ENCODE data around the gene LRFN5. TPM values are rescaled to one million over a fixed set of nuclear protein-coding genes. Genes with fewer than 3 reads are reported as not detected.

LRFN5 gene
- total RNA-seq, 1 experiment from 2014 or later, result 1.3 TPM

DNA sequence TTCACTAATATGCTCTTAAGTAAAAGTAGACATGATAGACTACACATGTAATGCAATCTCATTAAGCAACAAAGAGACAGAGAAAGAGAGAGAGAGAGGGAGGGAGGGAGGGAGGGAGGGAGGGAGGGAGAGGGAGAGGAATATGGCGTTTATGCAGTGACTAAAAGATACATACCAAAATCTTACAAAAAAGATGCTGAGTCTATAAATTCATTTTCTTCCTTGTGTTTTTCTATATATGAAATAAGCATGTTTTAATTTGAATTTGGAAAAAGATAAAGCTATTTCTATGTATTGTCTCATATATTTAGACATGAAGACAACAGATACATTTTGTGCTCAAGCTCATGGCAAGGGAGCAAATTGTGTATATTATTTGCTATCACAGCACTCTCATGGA, 44.1 kb downstream of the LRFN5 start:
- no peak overlapping the region for H3K4ac ChIP-seq (ENCODE audit: low read depth, low read length)
- no peaks in the 10 kb centered on the region for H3K9me3 Mint-ChIP-seq
- no peak overlapping the region for H2BK120ac ChIP-seq (ENCODE audit: low read depth, low read length, poor library complexity, severe bottlenecking)
- no CpG with 5 or more reads among the region's 1 CpG for WGBS (ENCODE audit: extremely low coverage, insufficient read length, low lambda C conversion rate)
- no peak overlapping the region for H3K27ac Mint-ChIP-seq
- no peak for TF ChIP-seq CTCF (conservative IDR thresholded peaks at IDR 0.05)
- no peaks in the 10 kb centered on the region for H3K27me3 ChIP-seq (ENCODE audit: insufficient read depth, low read length)
- H3K4me3 Mint-ChIP-seq, result no peak overlapping the region
- H2AK5ac ChIP-seq (ENCODE audit: insufficient read length, low read length), result no peak overlapping the region
- H3K9ac ChIP-seq (ENCODE audit: extremely low read depth, insufficient read length, low read length), result no peak overlapping the region
- no peak overlapping the region for H4K8ac ChIP-seq (replicated peaks; ENCODE audit: insufficient read length, low read depth, low read length)
- H2AFZ ChIP-seq (ENCODE audit: low read length), result no peak overlapping the region
- H2BK5ac ChIP-seq (ENCODE audit: insufficient read length, low read length), result no peak overlapping the region
- H3K27ac ChIP-seq (ENCODE audit: insufficient read length, low read depth, low read length), result no peak overlapping the region
- no peak overlapping the region for H3K23ac ChIP-seq (ENCODE audit: insufficient read length, low read depth, low read length)
- no peaks in the 10 kb centered on the region for H3K27me3 Mint-ChIP-seq (ENCODE audit: low read depth)
- no peak for DNase-seq
- H3K36me3 Mint-ChIP-seq (ENCODE audit: insufficient read depth in 1 of 3, low read depth in 3 of 3), result no peaks in the 10 kb centered on the region
- no peaks in the 10 kb centered on the region for H3K79me1 ChIP-seq (ENCODE audit: insufficient read depth, low read depth, low read length, poor library complexity, severe bottlenecking)
- no peak overlapping the region for H3K14ac ChIP-seq (ENCODE audit: insufficient read depth, low read length)
- H2BK20ac ChIP-seq (ENCODE audit: low read depth, low read length, poor library complexity, severe bottlenecking), result no peak overlapping the region
- H2BK12ac ChIP-seq (ENCODE audit: insufficient read length, low read depth, low read length), result no peak overlapping the region
- no peaks in the 10 kb centered on the region for H3K9me3 ChIP-seq (ENCODE audit: control insufficient read depth, low read depth, low read length)
- no peak overlapping the region for H3T11ph ChIP-seq (ENCODE audit: low read length)
- H3K23me2 ChIP-seq (ENCODE audit: insufficient read length, low read depth, low read length, poor library complexity, severe bottlenecking), result no peaks in the 10 kb centered on the region
- no peaks in the 10 kb centered on the region for H3K4me1 Mint-ChIP-seq
- H4K91ac ChIP-seq (ENCODE audit: insufficient read length, low read depth, low read length), result no peak overlapping the region
- H3K4me2 ChIP-seq (ENCODE audit: insufficient read depth, insufficient read length, low read length), result no peak overlapping the region
- H3K4me1 ChIP-seq (ENCODE audit: insufficient read depth, low read length), result no peaks in the 10 kb centered on the region
- no peak overlapping the region for H2BK15ac ChIP-seq (ENCODE audit: low read depth, low read length)
- H4K5ac ChIP-seq (ENCODE audit: insufficient read length, low read depth, low read length), result no peak overlapping the region
- no peak overlapping the region for H3K18ac ChIP-seq (ENCODE audit: insufficient read length, low read depth, low read length)
- H3K79me2 ChIP-seq (ENCODE audit: insufficient read depth, low read length), result no peaks in the 10 kb centered on the region; the same call in 1 of the 2 replicates
- no peaks in the 10 kb centered on the region for H4K20me1 ChIP-seq (ENCODE audit: control insufficient read depth, insufficient read depth, insufficient read length)
- H3K56ac ChIP-seq (ENCODE audit: insufficient read length, low read depth, low read length), result no peak overlapping the region
